GM12801 (cell line): ENCODE results near the gene USP24.

Experiments
- TF ChIP-seq, protein P1 (sequence below): IDR thresholded peaks from one replicate; pipeline ENCODE4 v1.5.1; 2011; ENCODE audit warnings: control low read depth; ENCODE audit not compliant: insufficient read length; ENCODE audit errors: extremely low read depth

USP24 gene

DNA sequence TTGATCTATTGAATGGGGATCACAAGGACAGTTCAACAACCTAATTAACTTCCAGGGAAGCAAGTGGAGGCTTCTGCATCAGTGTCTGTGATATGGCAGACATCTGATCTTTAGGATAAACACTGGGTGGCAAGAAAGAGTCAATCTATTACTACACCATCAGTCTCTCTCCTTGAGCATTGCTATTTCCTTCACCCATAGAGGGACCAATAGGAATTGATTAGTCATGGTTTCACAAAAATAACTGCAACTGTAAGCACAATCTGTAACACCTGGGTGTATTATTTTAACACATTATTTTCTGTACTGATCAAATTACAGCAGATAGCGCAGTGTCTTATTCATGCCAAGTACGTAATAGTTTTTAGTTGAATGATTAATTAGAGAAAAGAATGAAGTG, 50.3 kb downstream of the USP24 start:
- TF ChIP-seq, protein P1, sequence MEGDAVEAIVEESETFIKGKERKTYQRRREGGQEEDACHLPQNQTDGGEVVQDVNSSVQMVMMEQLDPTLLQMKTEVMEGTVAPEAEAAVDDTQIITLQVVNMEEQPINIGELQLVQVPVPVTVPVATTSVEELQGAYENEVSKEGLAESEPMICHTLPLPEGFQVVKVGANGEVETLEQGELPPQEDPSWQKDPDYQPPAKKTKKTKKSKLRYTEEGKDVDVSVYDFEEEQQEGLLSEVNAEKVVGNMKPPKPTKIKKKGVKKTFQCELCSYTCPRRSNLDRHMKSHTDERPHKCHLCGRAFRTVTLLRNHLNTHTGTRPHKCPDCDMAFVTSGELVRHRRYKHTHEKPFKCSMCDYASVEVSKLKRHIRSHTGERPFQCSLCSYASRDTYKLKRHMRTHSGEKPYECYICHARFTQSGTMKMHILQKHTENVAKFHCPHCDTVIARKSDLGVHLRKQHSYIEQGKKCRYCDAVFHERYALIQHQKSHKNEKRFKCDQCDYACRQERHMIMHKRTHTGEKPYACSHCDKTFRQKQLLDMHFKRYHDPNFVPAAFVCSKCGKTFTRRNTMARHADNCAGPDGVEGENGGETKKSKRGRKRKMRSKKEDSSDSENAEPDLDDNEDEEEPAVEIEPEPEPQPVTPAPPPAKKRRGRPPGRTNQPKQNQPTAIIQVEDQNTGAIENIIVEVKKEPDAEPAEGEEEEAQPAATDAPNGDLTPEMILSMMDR, result no peak

GRCh38 chr1:55159571-55159970, 55.6 kb downstream of the USP24 start:
- TF ChIP-seq, protein P1, result no peak

DNA sequence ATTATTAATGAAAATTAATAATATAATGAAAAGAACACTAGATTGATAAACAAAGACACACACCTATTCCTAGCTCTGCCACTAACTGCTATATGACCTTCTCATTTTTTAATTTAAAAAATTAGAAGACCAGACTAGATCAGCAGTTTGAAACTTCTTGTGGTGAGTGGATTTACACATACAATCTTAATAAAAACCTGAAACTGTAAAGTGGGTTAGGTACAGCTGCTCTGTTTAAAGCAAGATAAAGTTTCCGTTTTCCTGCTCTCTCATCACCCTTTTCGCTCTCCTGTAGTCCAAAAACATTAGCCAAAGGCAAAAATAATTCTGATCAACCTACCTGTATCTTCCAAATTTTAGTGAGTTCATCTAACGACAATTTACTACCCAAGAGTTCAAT, 58.6 kb downstream of the USP24 start:
- TF ChIP-seq, protein P1, result no peak

- TF ChIP-seq, protein P1, result no peak
Observed at GRCh38 chr1:55156093-55156492, 59.1 kb downstream of the USP24 start.

DNA sequence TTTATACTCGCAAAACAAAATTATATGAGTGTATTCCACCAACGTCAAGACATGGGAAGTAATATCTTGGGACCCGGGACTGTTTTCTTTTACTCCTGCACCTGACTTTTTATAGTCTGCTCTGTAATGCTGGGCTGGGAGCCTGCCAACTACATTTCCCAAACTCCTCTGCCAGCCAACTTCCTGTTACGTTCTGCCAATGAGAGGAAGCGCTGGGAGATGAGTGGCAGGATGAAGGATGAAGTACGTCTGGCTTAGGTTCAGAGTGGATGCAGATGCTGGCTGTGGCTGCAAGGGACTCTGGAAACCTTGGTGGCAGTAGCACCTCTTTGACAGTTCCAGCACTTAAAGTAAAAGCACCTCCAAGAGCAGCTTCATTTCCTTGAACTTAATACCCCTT, 59.6 kb downstream of the USP24 start:
- TF ChIP-seq, protein P1, result no peak

DNA sequence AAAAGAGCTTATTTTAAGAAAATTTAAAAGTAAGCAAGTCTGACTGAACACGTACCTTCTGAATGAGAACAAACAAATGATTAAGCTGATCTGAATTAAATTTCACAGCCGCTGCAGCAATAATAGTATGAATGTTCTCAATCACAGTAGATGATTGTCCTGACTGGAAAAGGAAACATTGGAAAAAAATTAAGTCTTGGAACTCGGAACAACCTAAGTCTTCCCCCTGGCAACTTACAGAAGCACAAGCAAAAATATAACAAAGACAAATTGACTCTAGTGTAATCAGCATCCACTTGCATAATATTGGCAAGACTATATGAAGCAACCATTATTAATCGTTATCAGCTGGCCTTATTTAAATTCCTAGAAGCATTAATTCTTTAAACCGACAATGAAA, 60.5 kb downstream of the USP24 start:
- TF ChIP-seq, protein P1, result no peak

- TF ChIP-seq, protein P1, result no peak
Observed at GRCh38 chr1:55153031-55153430, 62.1 kb downstream of the USP24 start.
